HG03571 (cell line): ENCODE measurements around the gene SCYL2.
"Not testable (repeated sequence)": the region's sequence is repeated elsewhere in the genome, so short reads cannot be mapped to it uniquely, and the experiment has no call there.

ENCODE experiments used
- ATAC-seq: cut with Tn5 transposase; IDR thresholded peaks from one replicate; pipeline ENCODE4 v1.9.1; 2021; ENCODE audit not compliant: unreplicated experiment

SCYL2 gene

DNA sequence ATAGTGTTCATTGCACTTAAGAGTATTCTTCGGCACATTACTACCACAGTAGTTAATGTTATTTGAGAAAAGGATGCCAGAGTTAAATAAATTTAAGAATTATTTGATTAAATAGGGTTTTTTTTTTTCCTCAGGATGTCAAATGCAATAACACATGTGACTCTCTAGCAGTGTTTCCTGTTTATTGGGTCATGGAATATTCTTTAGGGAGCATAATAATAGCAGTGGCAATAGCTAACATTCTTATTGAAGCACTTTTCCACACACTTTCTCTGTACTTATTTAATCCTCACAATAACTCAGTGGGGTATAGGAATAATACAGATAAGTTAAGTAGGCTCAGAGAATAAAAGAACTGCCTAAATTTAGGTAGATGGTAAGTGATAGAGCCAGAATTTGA, 44.3 kb downstream of the SCYL2 start:
- ATAC-seq: no peak

DNA sequence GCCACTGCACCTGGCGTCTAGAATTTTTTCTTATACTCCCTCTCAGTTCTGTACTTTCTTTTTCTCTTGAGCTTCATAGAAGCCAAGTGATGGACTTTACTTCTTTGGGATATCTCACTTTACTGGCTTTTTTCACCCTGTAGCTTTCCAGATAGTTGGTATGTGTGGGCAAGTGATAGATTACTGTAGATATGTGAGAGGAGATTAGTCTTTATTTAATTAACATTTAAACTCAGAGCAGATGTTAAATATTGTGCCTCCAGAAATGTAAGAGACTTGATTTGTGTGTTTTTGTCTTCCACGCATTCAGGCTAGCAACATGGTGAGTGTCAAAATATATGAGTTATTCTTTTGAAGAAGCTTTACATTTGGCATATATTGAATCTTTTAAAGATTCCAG, 50.4 kb downstream of the SCYL2 start:
- no peak for ATAC-seq

DNA sequence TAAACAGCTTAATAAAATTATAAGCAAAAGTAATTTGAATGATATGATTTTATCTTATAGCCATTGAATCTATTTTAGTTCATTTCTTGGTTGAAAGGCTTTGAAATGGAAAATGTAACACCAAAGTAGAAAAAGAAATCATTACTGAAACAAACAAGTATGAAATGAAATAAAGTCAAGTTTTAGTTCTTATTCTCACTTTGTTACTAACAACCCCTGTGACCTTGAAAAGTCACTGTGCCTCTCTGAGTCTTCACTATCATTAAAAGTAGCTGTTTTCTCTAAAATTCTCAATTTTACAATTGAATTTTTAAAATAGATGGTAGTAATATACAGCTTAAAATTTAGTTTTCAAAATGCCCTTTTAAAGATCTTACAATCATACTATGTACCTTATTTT, 57.5 kb downstream of the SCYL2 start:
- peak; percentile 55 for ATAC-seq

DNA sequence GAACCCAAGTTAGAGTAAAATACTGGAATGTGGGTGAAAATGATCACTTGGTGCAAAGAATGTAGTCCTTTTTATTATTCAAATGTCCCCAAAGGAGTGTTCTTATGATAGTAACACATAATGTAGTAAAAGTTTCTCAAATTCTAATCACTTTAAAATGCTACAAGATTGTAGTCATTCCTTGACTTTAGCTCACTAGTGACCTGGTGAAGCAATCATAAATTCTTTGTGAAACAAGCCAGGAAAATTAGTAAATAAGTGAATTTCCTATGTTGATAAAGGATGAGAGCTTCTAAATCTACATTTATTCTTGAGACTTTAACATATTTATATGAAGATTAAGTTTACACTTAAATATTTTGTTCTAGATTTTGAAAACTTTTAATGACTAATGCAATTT, 59.2 kb downstream of the SCYL2 start:
- ATAC-seq: no peak

DNA sequence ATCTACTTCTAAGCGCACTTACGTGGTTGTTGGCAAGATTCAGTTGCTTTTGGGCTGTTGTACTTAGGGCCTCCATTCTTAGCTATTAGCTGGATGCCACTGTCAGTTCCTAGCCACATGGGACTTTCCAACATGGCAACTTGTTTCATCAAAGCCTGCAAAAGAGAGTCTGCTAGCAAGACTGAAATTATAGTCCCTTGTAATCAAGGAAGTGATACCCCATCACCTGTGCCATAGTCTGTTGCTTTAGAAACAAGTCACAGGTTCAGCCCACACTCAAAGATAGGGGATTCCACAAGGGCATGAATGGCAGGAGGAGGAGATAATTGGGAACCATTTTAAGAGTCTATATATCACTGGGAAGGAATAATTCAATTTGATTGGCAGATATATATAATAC, 62.8 kb downstream of the SCYL2 start:
- ATAC-seq: peak; percentile 87

DNA sequence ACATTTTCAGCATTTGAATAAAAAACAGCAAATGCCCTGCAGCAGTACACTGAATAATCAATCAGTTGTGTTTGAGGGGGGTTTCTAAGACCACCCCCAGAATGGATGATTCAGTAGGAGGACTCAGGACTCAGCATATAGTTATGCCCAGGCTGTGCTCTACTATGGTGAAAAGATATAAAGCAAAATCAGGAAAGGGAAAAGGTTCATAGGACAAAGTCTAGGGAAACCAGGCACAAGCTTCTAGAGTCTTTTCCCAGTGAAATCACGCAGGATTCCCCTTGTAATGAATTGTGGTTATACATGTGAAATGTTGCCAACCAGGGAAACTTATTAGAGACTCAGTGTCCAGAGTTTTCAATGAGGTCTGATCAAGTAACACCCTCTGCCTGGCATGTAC, 64.9 kb downstream of the SCYL2 start:
- no peak for ATAC-seq

DNA sequence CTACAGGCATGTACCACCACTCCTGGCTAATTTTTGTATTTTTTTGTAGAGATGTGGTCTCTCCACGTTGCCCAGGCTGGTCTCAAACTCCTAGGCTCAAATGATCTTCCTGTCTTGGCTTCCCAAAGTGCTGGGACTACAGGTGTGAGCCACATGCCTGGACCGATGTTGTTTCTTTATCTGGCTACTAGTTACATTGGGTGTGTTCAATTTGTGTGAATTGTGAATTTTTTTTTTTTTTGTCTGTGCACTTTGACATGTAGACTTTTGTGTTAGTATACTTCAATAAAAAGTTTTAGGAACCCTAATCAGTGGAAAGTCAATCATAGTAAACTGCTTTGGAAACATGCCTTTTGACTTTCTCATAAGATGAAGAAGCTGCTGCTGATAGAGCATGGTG, 65.9 kb downstream of the SCYL2 start:
- no peak for ATAC-seq

DNA sequence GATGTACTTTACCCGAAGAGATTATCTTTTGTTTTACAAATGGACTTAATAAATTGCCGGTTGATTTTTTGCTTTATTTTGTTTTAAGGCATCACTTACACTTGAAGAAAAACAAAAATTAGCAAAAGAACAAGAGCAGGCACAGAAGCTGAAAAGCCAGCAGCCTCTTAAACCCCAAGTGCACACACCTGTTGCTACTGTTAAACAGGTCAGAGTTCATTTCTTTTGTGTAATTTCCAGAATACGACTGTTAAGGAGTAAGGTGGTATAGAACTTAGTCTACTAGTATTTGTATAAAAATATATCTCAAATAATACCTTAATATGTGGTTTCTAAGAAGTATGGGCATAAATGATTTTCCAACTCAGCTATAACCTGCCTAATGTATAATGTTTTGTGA, 70.3 kb downstream of the SCYL2 start:
- no peak for ATAC-seq

DNA sequence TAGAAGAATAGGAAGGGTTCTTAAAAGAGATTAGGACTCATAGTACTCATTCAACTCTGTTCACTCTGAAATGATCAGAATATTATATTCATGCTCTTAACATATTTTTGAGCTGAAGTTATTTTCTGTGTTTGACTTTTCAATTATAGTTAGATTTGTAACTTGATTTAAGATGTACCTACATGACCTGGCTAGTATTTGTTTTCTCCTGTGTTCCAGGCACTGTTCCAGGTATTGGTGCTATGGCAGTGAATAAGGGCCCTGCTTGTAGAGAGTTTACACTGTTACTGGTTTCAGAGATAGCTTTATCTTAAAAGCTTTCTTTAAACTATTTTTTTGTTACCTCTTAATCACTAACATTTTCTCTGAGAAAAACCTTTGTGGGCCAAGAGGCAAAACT, 70.8 kb downstream of the SCYL2 start:
- ATAC-seq: no peak

DNA sequence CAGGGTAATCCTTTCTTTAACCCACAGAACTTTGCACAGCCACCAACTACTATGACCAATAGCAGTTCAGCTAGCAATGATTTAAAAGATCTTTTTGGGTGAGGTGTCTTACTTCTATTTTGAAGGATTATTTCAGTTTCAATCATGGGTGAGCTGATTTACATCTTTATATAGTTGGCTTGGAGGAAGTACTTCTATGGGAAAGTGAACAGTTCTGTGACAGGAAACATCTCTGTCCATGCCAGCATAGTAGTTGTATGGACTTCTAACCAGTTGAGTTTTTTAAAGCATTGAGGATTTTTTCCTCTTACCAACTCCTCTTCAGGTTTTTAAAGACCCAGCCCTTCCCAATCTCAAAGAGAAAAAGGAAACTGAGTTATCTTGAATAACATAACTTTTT, 72.1 kb downstream of the SCYL2 start:
- ATAC-seq: no peak

DNA sequence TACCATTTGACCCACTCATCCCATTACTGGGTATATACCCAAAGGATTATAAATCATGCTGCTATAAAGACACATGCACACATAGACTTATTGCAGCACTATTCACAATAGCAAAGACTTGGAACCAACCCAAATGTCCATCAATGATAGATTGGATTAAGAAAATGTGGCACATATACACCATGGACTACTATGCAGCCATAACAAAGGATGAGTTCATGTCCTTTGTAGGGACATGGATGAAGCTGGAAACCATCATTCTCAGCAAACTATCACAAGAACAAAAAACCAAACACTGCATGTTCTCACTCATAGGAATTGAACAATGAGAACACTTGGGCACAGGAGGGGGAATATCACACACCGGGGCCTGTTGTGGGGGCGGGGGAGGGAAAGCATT, 75.9 kb downstream of the SCYL2 start:
- ATAC-seq: not testable (repeated sequence)

DNA sequence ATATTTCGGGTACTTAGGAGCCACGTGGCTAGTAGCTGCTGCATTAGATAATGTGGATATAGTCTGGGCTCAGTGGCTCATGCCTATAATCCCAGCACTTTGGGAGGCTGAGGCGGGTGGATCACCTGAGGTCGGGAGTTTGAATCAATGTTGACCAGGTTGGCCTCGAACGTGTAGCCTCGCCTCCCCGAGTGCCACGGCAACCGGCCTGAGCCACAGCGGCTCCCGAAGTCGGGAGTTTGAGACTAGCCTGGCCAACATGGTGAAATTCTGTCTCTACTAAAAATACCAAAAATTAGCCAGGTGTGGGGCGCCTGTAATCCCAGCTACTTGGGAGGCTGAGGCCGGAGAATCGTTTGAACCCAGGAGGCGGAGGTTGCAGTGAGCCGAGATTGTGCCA, 77.4 kb downstream of the SCYL2 start:
- ATAC-seq: not testable (repeated sequence)

DNA sequence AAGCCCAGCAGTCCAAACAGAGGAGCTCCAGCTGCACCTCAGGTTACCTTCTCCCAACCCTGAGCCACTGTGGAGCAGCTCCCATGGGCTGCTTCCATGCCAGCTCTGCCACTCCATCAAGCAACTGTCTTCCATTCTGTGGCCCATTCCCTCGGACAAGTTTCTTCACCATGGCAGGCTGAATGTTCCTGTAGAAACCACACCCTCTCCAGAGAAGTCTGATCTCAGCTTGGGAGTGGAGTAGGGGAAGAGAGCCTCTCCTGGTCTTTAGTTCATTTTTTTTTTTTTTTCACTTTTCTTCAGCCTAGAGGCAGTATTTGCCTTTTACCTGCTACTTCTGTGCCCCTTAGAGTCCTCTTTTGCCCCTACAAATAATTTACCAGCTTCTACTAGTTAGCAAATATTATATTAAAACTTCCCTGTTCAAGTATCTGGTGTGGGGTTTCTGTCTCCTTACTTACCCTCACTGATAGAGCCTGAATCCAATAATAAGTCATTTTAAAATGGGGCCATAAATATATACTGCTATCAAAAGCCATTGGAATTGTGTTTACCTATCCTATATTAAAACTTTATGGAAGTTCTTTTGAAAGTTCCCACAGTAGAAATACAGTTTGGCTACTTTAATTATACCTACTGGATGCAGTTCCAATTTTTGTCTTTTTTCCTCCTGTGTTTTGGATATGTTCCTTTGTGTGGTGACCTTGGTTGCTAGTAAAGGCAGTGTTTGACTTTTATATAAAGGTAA, 78.2 kb downstream of the SCYL2 start:
- ATAC-seq: no peak

DNA sequence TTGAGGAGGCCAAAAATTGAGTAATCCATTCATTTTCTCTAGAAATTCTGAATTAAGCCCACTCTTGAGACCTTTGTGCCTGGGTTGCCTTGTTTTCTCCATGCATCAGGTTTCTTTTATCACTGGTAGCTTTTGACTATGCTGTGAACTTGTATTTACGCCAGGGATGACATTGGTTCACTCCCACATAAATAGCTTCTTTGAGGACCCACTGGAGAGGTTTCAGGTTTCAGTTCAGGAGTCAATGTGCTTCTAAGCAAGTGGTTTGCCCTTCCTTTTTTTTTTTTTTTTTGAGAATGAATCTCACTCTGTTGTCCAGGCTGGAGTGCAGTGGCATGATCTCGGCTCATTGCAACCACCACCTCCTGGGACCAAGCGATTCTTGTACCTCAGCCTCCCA, 79.7 kb downstream of the SCYL2 start:
- ATAC-seq: no peak

DNA sequence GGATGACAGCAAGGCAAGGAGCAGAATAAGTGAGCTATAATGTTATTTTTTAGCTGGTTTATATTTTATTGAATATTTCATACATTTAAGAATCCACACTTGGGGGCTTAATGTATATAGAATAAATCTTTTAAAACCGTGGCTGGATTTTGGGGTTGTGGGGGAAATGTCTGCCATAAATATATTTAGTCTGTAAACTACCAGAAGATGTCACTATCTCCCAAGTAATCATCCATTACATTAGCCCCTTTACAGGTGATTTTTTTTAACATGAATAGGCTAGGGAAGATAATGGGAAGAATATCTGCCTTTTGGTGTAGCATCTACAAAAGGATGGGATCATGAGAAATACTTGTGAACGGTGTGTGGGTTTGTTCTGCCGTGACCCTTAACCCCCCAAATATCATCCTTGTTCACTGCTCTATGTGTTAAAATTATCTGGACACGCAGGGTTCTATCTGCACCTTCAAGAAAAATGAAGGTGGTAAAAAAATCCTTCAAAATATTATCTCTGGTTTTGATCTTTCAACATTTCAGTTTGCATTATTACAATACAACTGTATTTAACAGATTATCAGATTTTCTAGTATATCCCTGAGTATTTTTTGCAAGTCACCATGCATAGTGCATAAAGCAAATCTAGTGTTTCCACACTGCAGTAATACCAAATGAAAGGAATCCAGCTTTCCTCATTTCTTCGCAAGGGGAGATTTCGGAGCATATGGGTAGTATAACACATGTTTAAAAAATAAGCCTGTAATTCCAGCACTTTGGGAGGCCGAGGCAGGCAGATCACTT, 81.9 kb downstream of the SCYL2 start:
- ATAC-seq: no peak

DNA sequence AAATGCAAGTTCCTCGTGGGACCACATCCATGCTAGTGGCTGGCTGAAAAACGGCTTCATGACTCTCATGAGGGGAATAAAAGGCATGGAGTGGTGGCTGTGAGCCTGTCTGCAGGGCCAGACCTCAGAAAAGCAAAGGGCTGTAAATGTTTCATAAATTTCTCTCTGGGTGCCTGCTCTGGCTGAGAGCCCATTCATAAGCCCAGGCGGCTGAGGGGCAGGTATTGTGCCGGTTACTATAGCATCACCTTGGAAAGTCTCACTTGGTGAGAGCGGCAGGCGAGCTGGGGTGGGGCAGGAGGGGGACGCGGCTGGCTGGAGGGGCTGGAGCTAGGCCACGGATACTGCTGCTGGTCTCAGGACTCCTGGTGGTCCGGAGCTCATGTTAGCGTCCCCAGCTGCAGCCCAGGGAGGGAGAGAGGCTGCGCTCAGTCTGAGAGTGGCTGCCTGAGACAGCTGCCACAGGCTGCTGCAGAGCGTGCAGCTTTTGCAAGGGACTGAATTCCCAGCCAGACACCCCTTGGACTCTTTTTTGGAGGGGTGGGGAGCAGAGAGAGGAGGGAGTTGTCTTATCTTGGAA, 89.8 kb downstream of the SCYL2 start, which contains the start of gene SLC17A8:
SLC17A8 (plus strand) TSS at position 431 of the 580 bp plus-strand sequence. CDS start 318 bp downstream, outside the sequence.
- no peak for ATAC-seq

DNA sequence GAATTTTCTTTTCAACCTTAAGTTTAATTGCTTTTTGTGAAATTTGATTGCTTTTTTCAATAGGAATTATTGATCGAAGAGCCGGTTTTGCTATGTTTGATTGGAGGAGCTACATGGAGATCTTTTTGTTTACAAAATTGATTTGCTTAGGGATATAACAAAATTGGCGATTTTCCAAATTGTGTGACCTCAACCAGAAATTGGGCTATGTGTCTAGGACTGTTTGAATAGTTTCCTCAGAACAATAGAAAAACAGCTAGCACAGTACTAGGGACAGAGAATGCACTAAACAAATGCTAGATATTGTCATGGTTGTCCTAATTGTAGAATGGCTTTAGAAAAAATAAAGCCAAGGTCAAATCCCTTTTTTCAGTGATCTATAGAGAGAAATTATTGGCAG, 92.3 kb downstream of the SCYL2 start:
- ATAC-seq: no peak

DNA sequence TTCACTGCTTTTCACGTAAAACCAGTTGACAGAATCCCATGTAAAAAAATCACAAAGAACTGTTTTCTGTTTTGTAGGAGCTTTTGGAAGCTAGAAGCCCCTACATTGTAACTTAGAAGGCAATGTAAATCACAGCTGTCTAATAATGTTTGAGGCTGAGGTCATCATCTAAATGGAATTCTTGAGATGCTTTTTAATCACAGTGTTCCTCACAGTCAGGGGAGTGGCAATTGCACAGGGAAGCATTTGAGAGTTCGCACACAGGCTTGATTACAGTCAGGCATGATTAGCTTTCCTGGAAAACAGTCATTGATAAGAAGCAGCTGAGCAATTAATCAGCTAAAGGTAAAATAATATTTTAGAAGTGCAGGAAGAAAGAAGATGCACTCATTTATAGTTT, 92.8 kb downstream of the SCYL2 start:
- ATAC-seq: no peak

DNA sequence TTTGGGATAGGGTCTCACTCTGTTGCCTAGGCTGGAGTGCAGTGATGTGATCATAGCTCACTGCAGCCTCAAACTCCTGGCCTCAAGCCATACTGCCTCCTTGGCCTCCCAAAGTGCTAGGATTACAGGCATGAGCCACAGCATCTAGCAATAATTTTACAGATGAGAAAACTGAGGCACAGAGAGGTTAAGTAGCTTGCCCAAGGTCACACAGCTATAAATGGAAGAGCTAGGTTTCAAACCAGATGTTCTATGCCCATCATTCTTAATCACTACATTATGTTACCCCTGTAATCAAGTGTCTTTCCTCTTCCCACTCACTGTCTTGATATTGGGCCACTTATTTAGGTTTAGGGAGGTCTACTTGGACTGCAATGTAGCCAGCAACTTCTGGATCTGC, 93.5 kb downstream of the SCYL2 start:
- no peak for ATAC-seq

DNA sequence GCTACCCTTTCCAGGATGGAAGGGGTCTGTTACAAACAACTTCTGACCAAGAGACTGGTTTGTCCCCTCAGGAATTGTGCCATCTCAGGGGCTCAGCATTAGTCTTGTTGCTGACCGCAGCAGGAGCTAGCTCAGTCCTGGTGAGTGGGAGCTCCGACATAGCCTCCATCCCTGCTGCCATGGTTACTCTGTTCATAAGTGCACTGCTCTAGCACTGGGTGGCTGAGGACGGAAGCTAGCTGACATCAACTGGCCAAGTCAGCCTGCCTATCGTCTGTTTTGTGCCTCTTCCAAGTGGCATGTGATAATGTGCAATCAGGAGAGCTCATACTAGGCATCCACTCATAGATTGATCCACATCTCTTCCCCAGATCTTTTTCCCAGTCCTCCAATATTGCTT, 97.3 kb downstream of the SCYL2 start:
- ATAC-seq: no peak

DNA sequence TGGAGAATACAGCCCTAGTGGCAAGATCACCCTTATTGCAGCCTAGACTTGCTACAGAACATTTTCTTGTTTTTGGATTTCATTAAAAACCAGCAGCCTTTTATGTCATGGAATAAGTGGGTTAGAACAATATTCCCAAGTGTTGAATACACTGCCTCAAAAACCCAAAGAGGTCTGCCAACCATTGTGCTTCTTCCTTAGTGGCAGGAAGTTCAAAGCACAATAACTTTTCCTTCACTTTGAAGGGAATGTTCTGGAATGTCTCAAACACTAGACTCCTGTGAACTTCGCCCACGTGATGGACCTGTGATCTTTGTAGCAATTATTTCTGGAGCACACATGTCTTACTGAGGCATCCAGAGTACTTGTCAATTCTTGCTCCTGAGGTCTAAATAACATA, 98.4 kb downstream of the SCYL2 start:
- ATAC-seq: no peak

DNA sequence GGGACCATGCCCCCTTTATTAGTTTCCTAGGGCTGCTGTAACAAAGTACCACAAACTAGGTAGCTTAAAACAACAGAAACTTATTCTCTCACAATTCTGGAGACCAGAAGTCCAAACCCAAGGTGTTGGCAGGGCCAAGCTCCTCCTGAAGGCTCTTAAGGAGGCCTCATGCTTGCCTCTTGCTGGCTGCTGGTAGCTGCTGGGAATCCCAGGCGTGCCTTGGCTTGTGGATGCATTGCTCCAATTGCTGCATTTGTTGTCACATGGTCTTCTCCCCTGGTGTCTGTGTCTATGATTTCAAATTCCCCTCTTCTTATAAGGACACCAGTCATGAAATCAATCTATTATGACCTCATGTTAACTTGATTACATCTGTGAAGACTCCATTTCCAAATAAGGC, 101.1 kb downstream of the SCYL2 start:
- ATAC-seq: no peak
